Pericardium fibroblast (primary cell): ENCODE results near the gene PJA2. TPM values are rescaled to one million over a fixed set of nuclear protein-coding genes. Genes with fewer than 3 reads are reported as not detected.

Experiments used
- total RNA-seq: library from RNA; depleted of rRNA; stranded (reverse); fragments of >200 nt; gene quantifications from 2 replicates; pipeline ENCODE4 v1.2.3, GENCODE V29; 2015

Gene PJA2
- 47.8 and 50.9 TPM in 2 replicates for total RNA-seq

GRCh38 chr5:109409844-109410388 lies at the start of gene PJA2:
TSS of gene PJA2 (minus strand) at chr5:109409974. CDS start at chr5:109383433, 26,541 bp downstream.

